Heart left ventricle (tissue), 13 donors: ENCODE results near the gene ETV6.

Experiments
- POLR2A ChIP-seq, 2 donors: fragments of 450-650 bp; IDR thresholded peaks; one replicate each; pipeline ENCODE4 v1.6.1; 2017; ENCODE audit warnings: antibody characterized with exemption in 2 of 2, mild to moderate bottlenecking in 2 of 2, moderate library complexity in 2 of 2
- TF ChIP-seq, protein P1 (sequence below), 12 donors: fragments of 200-600 bp; sonication (generic) in 4 of 12; IDR thresholded peaks; one replicate each; pipeline versions ENCODE4 v1.5.0 to v1.8.0; 2018 to 2022; ENCODE audit warnings: antibody characterized with exemption in 12 of 12, mild to moderate bottlenecking in 5 of 12
- donor health status: ischemic (EF 13 %, LVEDD 7.1; RV severe dilation, severe dysfunction).
- donor health status: DM: no; HTN: yes; CAD: no.
- donor health status: DM: no; HTN: no; CAD: no.
- donor health status: ischemic (EF 25% LVEDD 6.9; RV normal size, moderate dysfunction).
- donor health status: ischemic (EF 25% LVEDD 5.7; RV mildly dilated, moderate dysfunction).
- donor health status: ischemic (EF 35%, LVEDD 5.7; RV mildly dilated, moderate dysfunction).
- donor health status: nonischemic (EF 11% LVEDD 7.7; RV severe dilation, severe dysfunction).
- donor health status: DM: yes; HTN: yes; CAD: no.
- donor health status: PGD.
- donor health status: ischemic (EF 29% LVEDD 5.4; RV normal size, mild dysfunction).
- donor health status: nonischemic (EF 23%, LVEDD 6.1; RV moderate dilation, normal function).

- TF ChIP-seq POLR2A (IDR thresholded peaks at IDR 0.05): no peak
- TF ChIP-seq, protein P1, sequence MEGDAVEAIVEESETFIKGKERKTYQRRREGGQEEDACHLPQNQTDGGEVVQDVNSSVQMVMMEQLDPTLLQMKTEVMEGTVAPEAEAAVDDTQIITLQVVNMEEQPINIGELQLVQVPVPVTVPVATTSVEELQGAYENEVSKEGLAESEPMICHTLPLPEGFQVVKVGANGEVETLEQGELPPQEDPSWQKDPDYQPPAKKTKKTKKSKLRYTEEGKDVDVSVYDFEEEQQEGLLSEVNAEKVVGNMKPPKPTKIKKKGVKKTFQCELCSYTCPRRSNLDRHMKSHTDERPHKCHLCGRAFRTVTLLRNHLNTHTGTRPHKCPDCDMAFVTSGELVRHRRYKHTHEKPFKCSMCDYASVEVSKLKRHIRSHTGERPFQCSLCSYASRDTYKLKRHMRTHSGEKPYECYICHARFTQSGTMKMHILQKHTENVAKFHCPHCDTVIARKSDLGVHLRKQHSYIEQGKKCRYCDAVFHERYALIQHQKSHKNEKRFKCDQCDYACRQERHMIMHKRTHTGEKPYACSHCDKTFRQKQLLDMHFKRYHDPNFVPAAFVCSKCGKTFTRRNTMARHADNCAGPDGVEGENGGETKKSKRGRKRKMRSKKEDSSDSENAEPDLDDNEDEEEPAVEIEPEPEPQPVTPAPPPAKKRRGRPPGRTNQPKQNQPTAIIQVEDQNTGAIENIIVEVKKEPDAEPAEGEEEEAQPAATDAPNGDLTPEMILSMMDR (IDR thresholded peaks at IDR 0.05): no peak
Observed at GRCh38 chr12:11941606-11942337, 292.3 kb downstream of the ETV6 start.
